GM18858 (cell line): ENCODE results near the gene IRGM.
"Not testable (repeated sequence)": the region's sequence is repeated elsewhere in the genome, so short reads cannot be mapped to it uniquely, and the experiment has no call there.

Experiments
- ATAC-seq: cut with Tn5 transposase; IDR thresholded peaks from one replicate; pipeline ENCODE4 v1.9.1; 2021; ENCODE audit not compliant: unreplicated experiment

The IRGM gene

GRCh38 chr5:150846308-150846653 is at the start of gene IRGM:
Gene IRGM (plus strand): TSS chr5:150846521. CDS start chr5:150848124, 1,603 bp downstream.
- ATAC-seq, result not testable (repeated sequence)

- no peak for ATAC-seq
Observed at GRCh38 chr5:150797384-150797783, 48.9 kb upstream of the IRGM start.

GRCh38 chr5:150801117-150801927 is 45.0 kb upstream of the IRGM start:
- no peak for ATAC-seq

DNA sequence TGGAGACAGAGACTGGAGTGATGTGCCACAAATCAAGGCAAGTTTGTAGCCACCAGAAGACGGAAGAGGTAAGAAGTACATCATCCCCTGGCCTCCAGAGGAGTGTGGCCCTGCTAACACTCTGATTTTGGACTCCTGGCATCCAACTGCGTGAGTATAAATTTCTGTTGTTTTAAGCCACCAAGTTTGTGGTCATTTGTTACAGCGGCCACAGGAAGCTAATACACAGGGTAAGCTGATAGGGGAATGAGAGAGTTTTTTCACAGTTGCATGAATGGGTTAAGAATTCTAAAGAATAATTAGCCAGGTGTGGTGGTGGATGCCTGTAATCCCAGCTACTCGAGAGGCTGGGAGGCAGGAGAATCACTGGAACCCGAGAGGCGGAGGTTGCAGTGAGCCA is 41.9 kb upstream of the IRGM start:
- no peak for ATAC-seq

DNA sequence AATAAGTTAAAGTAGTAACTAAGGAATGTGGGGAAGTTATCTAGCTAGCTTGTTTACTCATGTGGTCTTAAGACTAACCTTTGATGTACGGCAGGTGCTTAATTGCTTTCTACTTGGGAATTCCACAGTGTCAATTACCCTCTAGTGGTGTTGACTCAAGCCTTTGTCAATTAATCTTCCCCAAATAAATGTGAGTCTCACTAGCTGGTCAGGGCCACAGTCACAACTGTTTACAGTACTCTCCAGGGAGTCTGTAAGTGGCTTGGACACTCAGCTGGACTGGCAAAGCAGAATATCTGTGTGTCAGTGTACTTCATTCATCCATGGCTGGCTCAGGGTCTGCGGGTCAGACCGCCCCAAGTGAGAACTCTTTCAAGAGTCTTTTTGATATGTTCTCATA is 37.0 kb upstream of the IRGM start:
- no peak for ATAC-seq

- no peak for ATAC-seq
Observed at GRCh38 chr5:150815010-150815409, 31.3 kb upstream of the IRGM start.

GRCh38 chr5:150816946-150817345 is 29.4 kb upstream of the IRGM start:
- ATAC-seq, result no peak

DNA sequence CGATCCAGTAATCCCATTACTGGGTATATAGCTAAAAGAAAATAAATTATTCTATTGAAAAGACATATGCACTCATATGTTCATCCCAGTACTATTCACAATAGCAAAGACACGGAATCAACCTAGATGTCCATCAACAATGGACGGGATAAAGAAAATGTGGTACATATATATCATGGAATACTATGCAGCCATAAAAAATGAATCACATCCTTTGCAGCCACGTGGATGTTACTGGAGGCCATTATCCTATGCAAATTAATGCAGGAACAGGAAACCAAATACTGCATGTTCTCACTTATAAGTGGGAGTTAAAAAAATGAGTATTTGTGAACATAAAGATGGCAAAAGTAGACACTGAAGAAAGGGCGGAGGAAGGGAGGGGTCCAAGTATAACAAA is 16.6 kb upstream of the IRGM start:
- ATAC-seq, result no peak

- ATAC-seq, result not testable (repeated sequence)
Observed at GRCh38 chr5:150831821-150832220, 14.5 kb upstream of the IRGM start.

- ATAC-seq, result no peak
Observed at GRCh38 chr5:150836064-150836463, 10.3 kb upstream of the IRGM start.

DNA sequence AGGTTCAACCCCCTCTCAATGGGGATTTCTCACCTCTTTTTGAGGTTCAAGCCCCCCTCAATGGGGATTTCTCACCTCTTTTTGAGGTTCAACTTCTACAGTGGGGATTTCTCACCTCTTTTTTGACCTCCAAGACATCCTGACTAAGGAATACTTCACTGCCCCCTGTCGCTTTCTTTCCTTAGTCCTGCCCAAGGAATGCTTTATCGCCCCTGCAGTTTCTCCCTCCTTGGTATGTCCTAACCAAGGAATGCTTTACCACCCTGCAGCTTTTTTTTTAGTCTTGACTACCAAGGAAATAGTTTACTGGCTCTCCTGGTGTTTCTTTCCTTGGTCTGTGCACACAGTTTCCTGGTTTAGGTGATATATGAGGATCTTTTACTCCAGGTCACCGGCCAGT is 9.6 kb upstream of the IRGM start:
- ATAC-seq, result no peak

DNA sequence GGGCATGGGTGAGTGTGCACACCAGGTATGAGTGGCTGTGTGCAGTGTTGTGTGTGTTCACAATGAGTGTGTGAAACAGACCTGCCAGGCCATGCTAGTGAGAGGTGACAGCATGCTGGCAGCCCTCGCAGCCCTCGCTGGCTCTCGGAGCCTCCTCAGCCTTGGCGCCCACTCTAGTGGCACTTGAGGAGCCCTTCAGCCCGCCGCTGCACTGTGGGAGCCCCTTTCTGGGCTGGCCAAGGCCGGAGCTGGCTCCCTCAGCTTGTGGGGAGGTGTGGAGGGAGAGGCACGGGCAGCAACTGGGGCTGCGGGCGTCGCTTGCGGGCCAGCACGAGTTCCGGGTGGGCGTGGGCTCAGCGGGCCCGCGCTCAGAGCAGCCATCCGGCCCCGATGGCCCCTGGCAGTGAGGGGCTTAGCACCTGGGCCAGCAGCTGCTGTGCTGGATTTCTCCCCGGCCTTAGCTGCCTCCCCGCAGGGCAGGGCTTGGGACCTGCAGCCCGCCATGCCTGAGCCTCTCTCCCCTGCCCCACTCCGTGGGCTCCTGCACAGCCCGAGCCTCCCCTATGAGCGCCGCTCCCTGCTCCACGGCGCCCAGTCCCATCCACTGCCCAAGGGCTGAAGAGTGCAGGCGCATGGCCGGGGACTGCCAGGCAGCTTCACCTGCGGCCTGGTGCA is 999 bp upstream of the IRGM start:
- not testable (repeated sequence) for ATAC-seq

- ATAC-seq, result peak; percentile 95
Observed at GRCh38 chr5:150846654-150847333, 473 bp downstream of the IRGM start.

DNA sequence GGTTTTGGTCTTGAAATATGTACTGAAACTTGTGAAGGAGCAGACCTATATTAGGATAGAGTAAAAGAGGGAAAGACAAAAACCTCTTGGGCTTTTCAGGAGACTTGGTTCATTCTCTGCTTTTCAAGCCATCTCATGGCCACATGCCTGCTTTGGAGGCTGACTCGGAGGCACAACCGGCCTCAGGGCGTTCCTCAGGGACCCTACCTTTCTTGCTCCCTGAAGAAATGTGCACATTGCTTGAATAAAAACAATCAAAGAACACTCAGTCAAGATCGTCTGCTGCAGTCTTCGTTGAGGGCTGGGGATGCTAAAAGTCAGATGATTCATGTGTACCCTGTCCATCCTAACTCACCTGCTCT is 994 bp downstream of the IRGM start:
- no peak for ATAC-seq

- ATAC-seq, result no peak
Observed at GRCh38 chr5:150848271-150848670, 1.9 kb downstream of the IRGM start.

GRCh38 chr5:150851039-150851438 is 4.7 kb downstream of the IRGM start:
- ATAC-seq, result no peak

GRCh38 chr5:150853561-150853960 is 7.2 kb downstream of the IRGM start:
- ATAC-seq, result peak; percentile 42

- ATAC-seq, result not testable (repeated sequence)
Observed at GRCh38 chr5:150856700-150857099, 10.4 kb downstream of the IRGM start.

DNA sequence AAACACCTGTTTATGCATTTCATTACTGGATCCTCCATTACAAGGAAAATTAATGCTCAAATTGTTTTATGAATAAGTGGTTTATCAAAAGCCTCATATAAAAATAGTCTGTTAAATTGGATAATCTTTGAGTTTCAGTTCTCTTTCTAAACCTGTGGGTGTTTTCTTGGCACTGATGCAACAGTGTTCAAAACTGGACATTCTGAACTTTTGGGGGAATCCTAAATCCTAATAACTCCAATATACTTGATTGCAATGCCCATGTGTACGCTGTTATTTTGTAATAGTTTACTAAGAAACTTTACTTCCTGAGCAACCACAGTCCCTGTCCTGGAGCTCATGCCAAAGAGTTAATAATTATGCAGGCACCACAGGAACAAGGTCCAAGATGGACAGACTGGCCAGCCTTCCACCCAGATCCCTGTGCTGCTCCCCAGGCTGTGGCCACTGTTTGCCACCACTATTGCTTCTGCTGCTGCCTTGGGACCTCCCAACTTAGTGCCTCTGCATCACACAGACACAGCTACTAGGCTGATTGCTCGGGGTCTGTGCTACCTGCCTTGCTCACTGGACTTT is 14.0 kb downstream of the IRGM start:
- ATAC-seq, result no peak

DNA sequence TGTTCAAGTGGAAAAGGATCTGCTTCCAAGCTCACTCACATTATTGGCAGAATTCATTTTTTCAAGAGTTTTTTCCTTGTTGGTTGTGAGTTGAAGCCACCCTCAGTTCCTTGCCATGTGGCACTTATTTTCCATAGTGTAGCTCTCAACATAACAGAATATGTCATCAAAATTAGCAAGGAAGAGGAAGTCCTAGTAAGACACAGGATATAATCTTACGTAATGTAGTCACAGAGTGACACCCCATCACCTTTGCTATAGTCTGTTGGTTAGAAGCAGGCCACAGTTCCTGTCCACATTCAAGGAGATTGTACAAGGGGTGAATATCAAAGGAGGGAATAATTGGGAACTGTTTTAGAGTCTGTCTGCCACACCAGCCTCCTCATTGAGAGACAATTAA is 15.7 kb downstream of the IRGM start:
- no peak for ATAC-seq

DNA sequence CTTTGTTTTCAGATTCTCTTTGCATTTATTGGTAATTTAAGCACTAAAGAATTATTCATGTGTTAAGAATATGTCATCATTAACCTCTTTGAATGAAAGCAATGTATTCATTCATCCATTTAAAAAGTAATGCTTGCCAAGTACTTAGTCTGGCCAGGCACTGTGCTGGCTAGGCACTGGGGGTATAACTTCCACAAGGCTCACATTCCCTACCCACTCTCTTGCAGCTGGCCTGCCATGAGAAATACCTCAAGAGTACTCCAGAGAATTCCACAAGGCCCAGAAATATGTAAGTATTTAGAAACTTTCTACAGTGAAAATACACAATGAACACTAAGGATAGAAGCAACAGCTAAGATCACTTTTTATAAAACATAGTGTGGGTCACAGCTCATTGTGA is 33.0 kb downstream of the IRGM start:
- no peak for ATAC-seq
